GM12891 (cell line): ENCODE data around the gene RNU11.

Experiments used
- POLR2A ChIP-seq: IDR thresholded peaks from 2 replicates; pipeline ENCODE4 v1.6.1; 2011; ENCODE audit warnings: low read depth, low read length, control low read depth
- POLR2AphosphoS5 ChIP-seq: IDR thresholded peaks from 2 replicates; pipeline ENCODE4 v1.6.1; 2011; ENCODE audit warnings: low read depth, low read length, control low read depth
- SPI1 ChIP-seq: IDR thresholded peaks from 2 replicates; pipeline ENCODE4 v1.6.1; 2011; ENCODE audit warnings: low read depth, low read length, control low read depth
- TAF1 ChIP-seq: IDR thresholded peaks from 2 replicates; pipeline ENCODE4 v1.6.1; 2011; ENCODE audit warnings: low read depth, low read length, control low read depth

GRCh38 chr1:28666806-28667205, 18.4 kb downstream of the RNU11 start:
- TF ChIP-seq POLR2A: no peak
- no peak for TF ChIP-seq POLR2AphosphoS5
- TF ChIP-seq TAF1: no peak
- TF ChIP-seq SPI1: no peak
